GM12878 (cell line): Measurements from ENCODE around the gene FAM20B. TPM values are rescaled to one million over a fixed set of nuclear protein-coding genes. Genes with fewer than 3 reads are reported as not detected.
A peak's percentile ranks its signal among the peaks of the same experiment; 100 is the strongest.

Experiments
- ATAC-seq: fragments of 200-7000 bp; cut with Tn5 transposase; 3 replicates; pipeline ENCODE4 v1.9.1; 2020; ENCODE audit warnings: mild to moderate bottlenecking, moderate library complexity
- BruUV-seq: library from RNA; stranded (reverse); fragments of 400-500 nt; replicated peaks from 2 replicates; lab custom pipeline; 2021; lab: Mats Ljungman, UMichigan
- CTCF ChIA-PET: fragments of 300-600 bp; sonication (Branson Sonifier 250); formaldehyde crosslinking; extraction: SDS; loops from one replicate; lab custom pipeline; 2021; ENCODE audit warnings: inconsistent platforms; lab: Yijun Ruan, JAX
- POLR2A ChIA-PET: fragments of 350-600 bp; formaldehyde crosslinking; extraction: SDS; loops from one replicate; lab custom pipeline; 2021; ENCODE audit warnings: inconsistent platforms; lab: Charles Lee
- RAD21 ChIA-PET: fragments of 300-600 bp; sonication (Branson Sonifier 250); formaldehyde crosslinking; loops from one replicate; lab custom pipeline; 2023; ENCODE audit warnings: antibody characterized with exemption; ENCODE audit not compliant: unreplicated experiment; lab: Charles Lee
- SMC1A ChIA-PET: fragments of 300-600 bp; sonication (Branson Sonifier 250); formaldehyde crosslinking; loops from one replicate; lab custom pipeline; 2023; ENCODE audit not compliant: unreplicated experiment, uncharacterized antibody; lab: Charles Lee
- DNase-seq: peaks from one replicate; pipeline ENCODE4 v3.0.0-alpha.2; 2011; ENCODE audit warnings: low read depth, low spot score
- FAIRE-seq: peaks from 3 replicates; lab custom pipeline; 2011; peaks lifted over from hg19 to GRCh38; lab: Jason Lieb, UNC
- H2AFZ ChIP-seq: 2 replicates; pipeline ENCODE4 v1.6.0; 2011; ENCODE audit warnings: low read depth, low read length, control low read depth; ENCODE audit not compliant: control insufficient read depth
- H3K27ac ChIP-seq: 2 replicates; pipeline ENCODE4 v1.5.1; 2011; ENCODE audit warnings: control low read depth; ENCODE audit not compliant: control insufficient read depth, insufficient read depth
- H3K27me3 ChIP-seq, 2 experiments: replicated peaks in 1 of 2; 2 replicates each; pipeline versions ENCODE4 v1.6.0 to v1.6.1; 2011; ENCODE audit warnings: low read length in 1 of 2; ENCODE audit not compliant: control insufficient read depth in 2 of 2, insufficient read depth in 2 of 2
- H3K36me3 ChIP-seq, 2 experiments: 2 replicates each; pipeline ENCODE4 v1.5.1; 2011; ENCODE audit warnings: low read length in 1 of 2; ENCODE audit not compliant: control insufficient read depth in 2 of 2, insufficient read depth in 2 of 2
- H3K4me1 ChIP-seq: 2 replicates; pipeline ENCODE4 v1.6.1; 2011; ENCODE audit warnings: mild to moderate bottlenecking, low read length, moderate library complexity, mixed read lengths; ENCODE audit not compliant: control insufficient read depth, insufficient read depth
- H3K4me2 ChIP-seq: 2 replicates; pipeline ENCODE4 v1.6.0; 2011; ENCODE audit warnings: control low read depth; ENCODE audit not compliant: control insufficient read depth, insufficient read depth
- H3K4me3 ChIP-seq: fragments of 200-600 bp; sonication (generic); 2 replicates; pipeline ENCODE4 v1.5.1; 2016
- H3K79me2 ChIP-seq: 2 replicates; pipeline ENCODE4 v1.6.0; 2011; ENCODE audit warnings: low read length; ENCODE audit not compliant: control insufficient read depth, insufficient read depth
- H3K9ac ChIP-seq: 2 replicates; pipeline ENCODE4 v1.8.0; 2011; ENCODE audit warnings: low read length, control low read depth, mixed read lengths; ENCODE audit not compliant: control insufficient read depth, insufficient read depth
- H3K9me3 ChIP-seq: replicated peaks from 3 replicates; pipeline ENCODE4 v1.5.1; 2011; ENCODE audit warnings: mild to moderate bottlenecking, low read length; ENCODE audit not compliant: control insufficient read depth, insufficient read depth
- H4K20me1 ChIP-seq: 2 replicates; pipeline ENCODE4 v1.6.0; 2011; ENCODE audit not compliant: control insufficient read depth, insufficient read depth
- CREB1 ChIP-seq: IDR thresholded peaks from 2 replicates; pipeline ENCODE4 v1.6.1; 2012; ENCODE audit warnings: low read depth, mild to moderate bottlenecking, inconsistent platforms
- IRF4 ChIP-seq: IDR thresholded peaks from 2 replicates; pipeline ENCODE4 v1.6.1; 2011; ENCODE audit warnings: low read depth, low read length
- MTA2 ChIP-seq: fragments of 450-650 bp; IDR thresholded peaks from 2 replicates; pipeline ENCODE4 v1.6.1; 2016; ENCODE audit warnings: low read depth, mild to moderate bottlenecking, moderate library complexity
- MXI1 ChIP-seq: fragments of 150-350 bp; IDR thresholded peaks from 2 replicates; pipeline ENCODE4 v1.6.1; 2011; ENCODE audit warnings: low read depth, mild to moderate bottlenecking, inconsistent platforms, low read length, improper control_type of control experiment
- RAD51 ChIP-seq: fragments of 450-650 bp; IDR thresholded peaks from 2 replicates; pipeline ENCODE4 v1.6.1; 2016; ENCODE audit warnings: moderate library complexity, mild to moderate bottlenecking, inconsistent platforms
- WGBS: methylation state at CpG from one replicate; pipeline ENCODE4 v1.1.6; 2016; ENCODE audit warnings: low lambda C conversion rate; ENCODE audit not compliant: insufficient replicate concordance, insufficient coverage; ENCODE audit errors: missing lambda C conversion rate; 5-methylcytosine and 5-hydroxymethylcytosine counted together
- in situ Hi-C: fragments of 300-500 bp; cut with MboI; formaldehyde crosslinking; loops from 9 replicates; pipeline ENCODE4 v1.14.3; 2018; ENCODE audit warnings: mixed read lengths
- intact Hi-C: fragments of 100-400 bp; cut with micrococcal nuclease; formaldehyde crosslinking; loops from one replicate; pipeline ENCODE4 v1.14.2; 2022; ENCODE audit not compliant: unreplicated experiment
- polyA plus RNA-seq, 11 experiments: library from polyadenylated mRNA; depleted of rRNA in 4 of 11; unstranded in 6 of 11; stranded (reverse) in 5 of 11; fragments of >200 nt; fragmentation: Nextera tagmentation in 4 of 11; fragmentation: Illumina TruSeq in 1 of 11; extraction: Ambion mirVana in 4 of 11; extraction: Trizol in 1 of 11; gene quantifications; 1 replicate in 1 of 11; 2 replicates in 10 of 11; pipeline versions ENCODE4 v1.2.1 to v1.2.3, GENCODE V29; 2011 to 2016; ENCODE audit warnings: inconsistent platforms in 2 of 11, missing spikeins in 2 of 11, low read depth in 1 of 11
- total RNA-seq, 4 experiments: library from RNA; depleted of rRNA in 3 of 4; stranded (reverse); fragments of >200 nt in 3 of 4; fragmentation: Illumina TruSeq in 1 of 4; extraction: Trizol in 1 of 4; gene quantifications; 2 replicates each; pipeline versions ENCODE4 v1.2.1 to v1.2.3, GENCODE V29; 2013 to 2021
- TF ChIP-seq, protein P1 (sequence below): fragments of 450-650 bp; IDR thresholded peaks from 2 replicates; pipeline ENCODE4 v1.6.1; 2018; ENCODE audit warnings: mild to moderate bottlenecking, low read depth, moderate library complexity; ENCODE audit not compliant: partially characterized antibody
- TF ChIP-seq, protein P2 (sequence below): IDR thresholded peaks from 2 replicates; pipeline ENCODE4 v1.6.1; 2011; ENCODE audit warnings: borderline replicate concordance, low read depth, mild to moderate bottlenecking, moderate library complexity, mixed read lengths, low read length; ENCODE audit not compliant: insufficient read depth; ENCODE audit errors: extremely low read length

The FAM20B gene
- total and polyA plus RNA-seq, 10 of the 15 experiments (the other 5 are each of a cell fraction or from before 2014, with no cell fraction given) = 2.4 to 25.6 (median 12.8) TPM

GRCh38 chr1:179082999-179083335, 57.3 kb downstream of the FAM20B start:
- POLR2A ChIA-PET = interaction anchor here (0.6 to 1.4 kb wide), 6 partner anchors 9 to 283 kb away, joined by 3 to 5 read pairs (median 3); partner anchors contain the start of gene AXDND1
- RAD21 ChIA-PET = interaction anchor here (1.0 to 8.3 kb wide), 6 partner anchors 23 to 287 kb away, joined by 3 to 61 read pairs (median 5); partner anchors contain the start of gene AXDND1
- WGBS = 0% methylated on average over 3 of the region's 3 CpGs

More at GRCh38 chr1:179082999-179083335, 57.3 kb downstream of the FAM20B start:
- intact Hi-C loops = loop anchor here (1.0 to 5.0 kb wide), 3 partner anchors 56 to 282 kb away; partner anchors contain the start of genes AXDND1 and FAM20B
- Histone ChIP-seq H3K4me3 (peak overlapping the region; percentile 95), H3K4me1 (peaks cover 25% of the 10 kb centered on the region), H3K4me2 (peak overlapping the region; percentile 99), H3K27ac (peak overlapping the region; percentile 96), H3K9ac (peak overlapping the region; percentile 92), H3K79me2 (peaks cover 45% of the 10 kb centered on the region), H3K27me3 (no peaks in the 10 kb centered on the region), H2AFZ (peak overlapping the region; percentile 16), H3K36me3 (peaks cover 0 to 11% of the 10 kb centered on the region in 2 experiments; a peak in 3 of 4 replicates), H3K9me3 (no peaks in the 10 kb centered on the region), H4K20me1 (no peaks in the 10 kb centered on the region)
- BruUV-seq = no TSS peak
- no peak for DNase-seq
- in situ Hi-C loops = loop anchor here (5.0 to 25.0 kb wide), 2 partner anchors 284 to 729 kb away; partner anchors contain the start of gene AXDND1
- FAIRE-seq = no peak
- ATAC-seq = peak; percentile 6
- TF ChIP-seq MTA2 = no peak
- TF ChIP-seq, protein P1, sequence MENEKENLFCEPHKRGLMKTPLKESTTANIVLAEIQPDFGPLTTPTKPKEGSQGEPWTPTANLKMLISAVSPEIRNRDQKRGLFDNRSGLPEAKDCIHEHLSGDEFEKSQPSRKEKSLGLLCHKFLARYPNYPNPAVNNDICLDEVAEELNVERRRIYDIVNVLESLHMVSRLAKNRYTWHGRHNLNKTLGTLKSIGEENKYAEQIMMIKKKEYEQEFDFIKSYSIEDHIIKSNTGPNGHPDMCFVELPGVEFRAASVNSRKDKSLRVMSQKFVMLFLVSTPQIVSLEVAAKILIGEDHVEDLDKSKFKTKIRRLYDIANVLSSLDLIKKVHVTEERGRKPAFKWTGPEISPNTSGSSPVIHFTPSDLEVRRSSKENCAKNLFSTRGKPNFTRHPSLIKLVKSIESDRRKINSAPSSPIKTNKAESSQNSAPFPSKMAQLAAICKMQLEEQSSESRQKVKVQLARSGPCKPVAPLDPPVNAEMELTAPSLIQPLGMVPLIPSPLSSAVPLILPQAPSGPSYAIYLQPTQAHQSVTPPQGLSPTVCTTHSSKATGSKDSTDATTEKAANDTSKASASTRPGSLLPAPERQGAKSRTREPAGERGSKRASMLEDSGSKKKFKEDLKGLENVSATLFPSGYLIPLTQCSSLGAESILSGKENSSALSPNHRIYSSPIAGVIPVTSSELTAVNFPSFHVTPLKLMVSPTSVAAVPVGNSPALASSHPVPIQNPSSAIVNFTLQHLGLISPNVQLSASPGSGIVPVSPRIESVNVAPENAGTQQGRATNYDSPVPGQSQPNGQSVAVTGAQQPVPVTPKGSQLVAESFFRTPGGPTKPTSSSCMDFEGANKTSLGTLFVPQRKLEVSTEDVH = no peak
- TF ChIP-seq MXI1 = 0 out of 2 replicates have a peak, but pooled peaks have one; percentile 12
- TF ChIP-seq, protein P2, sequence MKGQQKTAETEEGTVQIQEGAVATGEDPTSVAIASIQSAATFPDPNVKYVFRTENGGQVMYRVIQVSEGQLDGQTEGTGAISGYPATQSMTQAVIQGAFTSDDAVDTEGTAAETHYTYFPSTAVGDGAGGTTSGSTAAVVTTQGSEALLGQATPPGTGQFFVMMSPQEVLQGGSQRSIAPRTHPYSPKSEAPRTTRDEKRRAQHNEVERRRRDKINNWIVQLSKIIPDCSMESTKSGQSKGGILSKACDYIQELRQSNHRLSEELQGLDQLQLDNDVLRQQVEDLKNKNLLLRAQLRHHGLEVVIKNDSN = peak; percentile 65
- 0 out of 2 replicates have a peak, but pooled peaks have one; percentile 18 for TF ChIP-seq CREB1
- TF ChIP-seq IRF4 = no peak
- peak; percentile 68; the same call in 1 of the 2 replicates for TF ChIP-seq RAD51
- CTCF ChIA-PET = interaction anchor here (0.7 to 5.4 kb wide), 10 partner anchors 11 to 732 kb away, joined by 3 to 49 read pairs (median 6); partner anchors contain the start of genes AXDND1 and SOAT1
- SMC1A ChIA-PET = interaction anchor here (0.6 to 5.9 kb wide), 9 partner anchors 38 to 288 kb away, joined by 3 to 35 read pairs (median 3); partner anchors contain the start of gene AXDND1
